Measurements from ENCODE around the gene RNF130. TPM values are rescaled to one million over a fixed set of nuclear protein-coding genes. Genes with fewer than 3 reads are reported as not detected.
"Not testable (repeated sequence)": the region's sequence is repeated elsewhere in the genome, so short reads cannot be mapped to it uniquely, and the experiment has no call there.

The RNF130 gene
- total RNA-seq, 1 donor from 2014 or later, result 109 TPM

GRCh38 chr5:179998485-179998884 lies 73.1 kb downstream of the RNF130 start:
- H3K4me3 ChIP-seq, result no peak overlapping the region
- no peaks in the 10 kb centered on the region for H3K9me3 ChIP-seq
- H3K27me3 ChIP-seq, result no peaks in the 10 kb centered on the region
- no peaks in the 10 kb centered on the region for H3K36me3 ChIP-seq
- no peaks in the 10 kb centered on the region for H3K4me1 ChIP-seq
- intact Hi-C loops (cut with DNase I), result no loop called here
- ATAC-seq (no peak), DNase-seq (no peak)
- no peak for TF ChIP-seq CTCF (IDR thresholded peaks at IDR 0.05)
- H3K27ac ChIP-seq, result no peak overlapping the region

GRCh38 chr5:179994583-179995323 lies 76.8 kb downstream of the RNF130 start:
- no peak for DNase-seq
- no peaks in the 10 kb centered on the region for H3K9me3 ChIP-seq
- intact Hi-C loops (cut with DNase I), result no loop called here
- TF ChIP-seq CTCF (IDR thresholded peaks at IDR 0.05), result no peak
- no peaks in the 10 kb centered on the region for H3K4me1 ChIP-seq
- no peaks in the 10 kb centered on the region for H3K27me3 ChIP-seq
- no peak overlapping the region for H3K27ac ChIP-seq
- no peaks in the 10 kb centered on the region for H3K36me3 ChIP-seq
- no peak for ATAC-seq
- no peak overlapping the region for H3K4me3 ChIP-seq

- H3K9me3 ChIP-seq, result not testable (repeated sequence)
These were observed 78.7 kb downstream of the RNF130 start for GRCh38 chr5:179992855-179993254.

GRCh38 chr5:179991106-179991505 lies 80.5 kb downstream of the RNF130 start:
- H3K9me3 ChIP-seq, result no peaks in the 10 kb centered on the region
- H3K4me1 ChIP-seq, result no peaks in the 10 kb centered on the region
- no peaks in the 10 kb centered on the region for H3K27me3 ChIP-seq
- intact Hi-C loops (cut with DNase I), result no loop called here
- TF ChIP-seq CTCF (IDR thresholded peaks at IDR 0.05), result no peak
- no peak overlapping the region for H3K4me3 ChIP-seq
- H3K27ac ChIP-seq, result no peak overlapping the region
- no peaks in the 10 kb centered on the region for H3K36me3 ChIP-seq
- ATAC-seq, result no peak
- no peak for DNase-seq

More at GRCh38 chr5:179992855-179993254, 78.7 kb downstream of the RNF130 start:
- H3K4me1 ChIP-seq; DNase-seq; H3K27ac ChIP-seq; H3K36me3 ChIP-seq; ATAC-seq; H3K27me3 ChIP-seq; H3K4me3 ChIP-seq; intact Hi-C loops (cut with DNase I): not testable (repeated sequence)

- ATAC-seq; H3K9me3 ChIP-seq; H3K4me3 ChIP-seq; intact Hi-C loops (cut with DNase I); H3K27ac ChIP-seq; DNase-seq; H3K4me1 ChIP-seq; H3K27me3 ChIP-seq; H3K36me3 ChIP-seq: not testable (repeated sequence)
These were observed 81.0 kb downstream of the RNF130 start for GRCh38 chr5:179990525-179990924.

GRCh38 chr5:179986328-179986727 lies 85.2 kb downstream of the RNF130 start:
- Histone ChIP-seq H3K4me1 (no peaks in the 10 kb centered on the region), H3K9me3 (no peaks in the 10 kb centered on the region), H3K27me3 (no peaks in the 10 kb centered on the region), H3K36me3 (no peaks in the 10 kb centered on the region), H3K27ac (no peak overlapping the region), H3K4me3 (no peak overlapping the region)
- ATAC-seq (peak; percentile 79), DNase-seq (no peak)
- TF ChIP-seq CTCF (IDR thresholded peaks at IDR 0.05), result peak; percentile 20
- intact Hi-C loops (cut with DNase I), result no loop called here

GRCh38 chr5:179981636-179982035 lies 89.9 kb downstream of the RNF130 start:
- H3K4me3 ChIP-seq, result no peak overlapping the region
- no peaks in the 10 kb centered on the region for H3K27me3 ChIP-seq
- H3K27ac ChIP-seq, result no peak overlapping the region
- H3K9me3 ChIP-seq, result no peaks in the 10 kb centered on the region
- ATAC-seq (no peak), DNase-seq (no peak)
- intact Hi-C loops (cut with DNase I), result no loop called here
- TF ChIP-seq CTCF (IDR thresholded peaks at IDR 0.05), result no peak
- H3K36me3 ChIP-seq, result peaks cover 26% of the 10 kb centered on the region
- H3K4me1 ChIP-seq, result no peaks in the 10 kb centered on the region
